ENCODE measurements around the gene BBLN.
"Not testable (repeated sequence)": the region's sequence is repeated elsewhere in the genome, so short reads cannot be mapped to it uniquely, and the experiment has no call there.

The BBLN gene

GRCh38 chr9:128124873-128125579 lies 35.0 kb upstream of the BBLN start:
- peak; percentile 44 for DNase-seq

GRCh38 chr9:128125580-128126354 lies 34.3 kb upstream of the BBLN start:
- DNase-seq = no peak

DNA sequence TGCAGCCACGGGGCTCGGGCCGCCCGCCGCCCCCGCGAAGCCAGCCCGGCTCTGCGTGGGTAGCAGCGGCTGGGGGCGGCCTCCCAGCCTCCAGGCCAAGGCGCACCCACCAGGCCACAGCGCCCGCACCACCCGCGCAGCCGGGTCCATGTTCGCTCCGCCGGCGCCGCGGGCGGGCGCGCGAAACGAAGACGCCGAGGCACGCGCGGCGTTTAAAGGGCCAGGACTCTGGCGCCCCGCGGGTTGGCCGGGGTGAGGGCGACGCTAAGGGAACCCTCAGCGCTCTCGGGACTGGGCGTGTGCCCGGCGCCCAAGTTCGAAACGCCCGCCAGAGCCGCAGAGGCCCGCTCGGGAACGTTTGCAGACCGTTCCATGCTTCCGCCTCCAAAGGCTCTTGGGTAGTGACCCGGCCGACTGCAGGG lies 32.5 kb upstream of the BBLN start, which contains the start of gene PTGES2:
PTGES2 (minus strand) TSS at position 162 of the 422 bp plus-strand sequence; CDS start at position 150, 12 bp downstream.
- DNase-seq = peak; percentile 81

DNA sequence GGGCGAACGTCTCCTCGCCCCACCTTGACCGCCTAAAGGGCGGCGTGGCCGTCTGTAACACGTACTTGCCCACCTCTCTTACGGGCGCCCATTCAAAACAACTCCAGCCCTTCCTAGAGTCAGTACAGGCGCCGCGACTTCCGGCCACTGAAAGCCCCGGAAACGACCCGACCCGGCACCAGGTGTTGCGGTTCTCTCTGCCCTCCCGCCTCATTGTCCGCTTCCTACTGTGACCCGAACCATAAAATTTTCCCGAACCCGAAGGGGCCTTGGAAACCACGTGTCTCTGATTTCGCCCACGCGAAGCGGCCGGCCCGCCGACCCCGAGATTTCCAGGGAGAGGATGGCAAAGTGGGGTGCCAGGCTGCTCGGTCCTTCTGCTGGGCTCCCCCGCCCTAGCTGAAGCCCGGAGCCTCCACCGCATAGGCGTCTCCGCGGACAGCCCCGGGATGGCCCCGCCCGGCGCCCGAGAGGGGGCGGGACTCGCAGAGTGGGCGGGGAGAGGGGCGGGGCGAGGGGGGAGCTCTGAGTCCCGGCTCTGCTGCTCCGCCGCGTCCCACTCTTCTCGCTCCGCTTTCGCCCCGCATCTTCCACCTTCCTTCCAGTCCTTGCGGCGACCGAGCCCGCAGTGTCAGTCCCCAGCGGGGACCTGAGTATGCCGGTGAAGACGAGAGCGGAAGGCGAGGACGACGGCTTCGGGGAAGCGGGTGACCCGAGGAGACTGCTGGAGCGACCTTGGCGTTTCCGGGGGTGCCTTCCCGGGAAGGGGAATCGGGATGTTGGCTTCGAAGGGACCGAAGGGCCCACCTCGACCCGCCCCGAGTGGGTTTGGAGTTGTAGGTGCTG lies 31.9 kb upstream of the BBLN start:
- peak; percentile 71 for DNase-seq

DNA sequence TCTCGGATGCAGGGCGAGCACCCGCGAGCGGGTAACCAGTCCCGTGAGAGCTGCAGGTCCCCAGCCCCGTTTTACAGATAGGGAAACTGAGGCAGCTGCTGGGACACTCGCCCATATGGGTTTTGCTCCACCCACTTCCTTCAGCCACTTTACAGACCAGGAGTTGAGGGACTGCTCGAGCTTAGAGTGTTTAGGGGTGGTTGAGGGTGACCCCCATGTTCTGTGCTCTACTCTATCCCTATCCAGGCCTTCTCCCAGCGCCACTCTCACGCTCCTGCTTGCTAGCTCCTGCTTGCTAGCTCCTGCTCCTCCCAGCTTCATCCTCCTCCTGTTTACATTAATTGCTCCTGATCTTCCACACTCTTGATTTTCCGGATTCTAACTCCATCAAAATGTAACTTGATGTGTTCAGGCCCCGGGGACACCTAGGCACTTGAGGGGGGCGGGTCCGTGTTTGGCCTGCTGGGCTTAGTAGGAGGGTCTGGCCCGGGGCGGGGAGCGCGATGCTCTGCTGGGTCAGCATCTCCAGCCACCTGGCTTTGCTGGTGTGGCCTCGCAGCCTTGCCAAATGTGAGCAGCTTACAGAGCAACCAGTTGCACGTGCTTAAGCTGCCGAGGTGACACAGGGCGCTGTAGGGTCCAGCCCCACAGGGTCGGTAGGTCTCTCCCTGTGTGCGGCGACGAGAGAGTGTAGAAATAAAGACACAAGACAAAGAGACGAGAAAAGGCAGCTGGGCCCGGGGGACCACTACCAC lies 31.1 kb upstream of the BBLN start:
- no peak for DNase-seq

DNA sequence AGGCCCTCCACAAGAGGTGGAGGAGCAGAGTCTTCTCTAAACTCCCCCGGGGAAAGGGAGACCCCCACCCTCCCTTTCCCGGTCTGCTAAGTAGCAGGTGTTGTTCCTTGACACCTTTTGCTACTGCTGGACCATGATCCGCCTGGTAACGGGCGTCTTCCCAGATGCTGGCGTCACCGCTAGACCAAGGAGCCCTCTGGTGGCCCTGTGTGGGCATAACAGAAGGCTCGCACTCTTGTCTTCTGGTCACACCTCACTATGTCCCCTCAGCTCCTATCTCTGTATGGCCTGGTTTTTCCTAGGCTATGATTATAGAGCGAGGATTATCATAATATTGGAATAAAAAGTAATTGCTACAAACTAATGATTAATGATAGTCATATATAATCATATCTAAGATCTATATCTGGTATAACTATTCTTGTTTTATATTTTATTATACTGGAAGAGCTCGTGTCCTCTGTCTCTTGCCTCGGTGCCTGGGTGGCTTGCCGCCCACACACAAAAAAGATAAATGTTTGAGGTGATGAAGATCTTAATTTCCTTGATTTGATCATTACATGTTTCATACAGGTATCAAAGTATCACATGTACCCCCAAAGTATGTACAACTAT lies 30.0 kb upstream of the BBLN start:
- not testable (repeated sequence) for DNase-seq

GRCh38 chr9:128130651-128131050 lies 29.4 kb upstream of the BBLN start:
- DNase-seq = not testable (repeated sequence)

DNA sequence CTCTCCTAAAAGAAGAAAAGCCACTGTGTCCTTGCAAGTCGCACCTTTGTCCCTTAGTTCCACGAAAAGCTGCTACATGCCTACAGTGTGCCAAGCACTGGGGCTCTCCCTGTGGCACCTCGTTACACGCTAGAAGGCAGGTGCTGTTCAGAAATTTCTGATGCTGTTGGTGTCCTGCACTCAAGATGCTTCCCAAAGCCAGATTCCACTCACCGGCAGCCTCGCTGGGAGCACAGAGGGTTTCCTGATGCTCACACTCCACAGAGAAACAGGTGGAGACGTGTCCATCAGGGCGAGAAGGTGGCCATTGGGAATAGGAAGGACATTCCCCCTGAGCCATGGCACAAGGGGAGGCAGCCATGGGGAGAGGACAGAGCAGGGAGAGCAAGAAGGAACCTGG lies 28.7 kb upstream of the BBLN start:
- not testable (repeated sequence) for DNase-seq

- not testable (repeated sequence) for DNase-seq
These were observed 27.9 kb upstream of the BBLN start for GRCh38 chr9:128132139-128132538.

DNA sequence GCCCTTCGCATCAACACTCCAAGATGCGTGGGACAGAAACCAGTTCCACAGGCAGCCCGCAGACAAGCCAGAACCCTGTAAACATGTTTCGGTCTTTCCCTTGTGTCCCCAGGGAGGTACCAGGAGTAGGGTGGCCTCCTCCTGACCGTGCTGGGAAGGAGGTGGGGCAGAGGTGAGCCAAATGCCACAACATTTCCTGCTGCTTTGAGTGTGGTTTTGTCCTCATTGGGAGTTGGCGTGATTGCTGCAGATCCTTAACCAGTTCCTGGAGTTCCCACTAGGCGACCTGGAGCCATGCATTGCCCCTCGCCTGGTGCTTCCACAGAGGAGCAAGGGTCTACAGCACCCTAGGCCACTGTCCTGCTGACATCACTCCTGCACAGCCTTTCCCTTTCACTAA lies 24.5 kb upstream of the BBLN start:
- DNase-seq = not testable (repeated sequence)

GRCh38 chr9:128136816-128137793 lies 23.0 kb upstream of the BBLN start:
- no peak for DNase-seq

GRCh38 chr9:128138001-128138400 lies 22.1 kb upstream of the BBLN start:
- no peak for DNase-seq

- no peak for DNase-seq
These were observed 20.4 kb upstream of the BBLN start for GRCh38 chr9:128139621-128140020.

- no peak for DNase-seq
These were observed 18.5 kb upstream of the BBLN start for GRCh38 chr9:128141604-128142003.

GRCh38 chr9:128142061-128142460 lies 18.0 kb upstream of the BBLN start:
- peak; percentile 30 for DNase-seq

DNA sequence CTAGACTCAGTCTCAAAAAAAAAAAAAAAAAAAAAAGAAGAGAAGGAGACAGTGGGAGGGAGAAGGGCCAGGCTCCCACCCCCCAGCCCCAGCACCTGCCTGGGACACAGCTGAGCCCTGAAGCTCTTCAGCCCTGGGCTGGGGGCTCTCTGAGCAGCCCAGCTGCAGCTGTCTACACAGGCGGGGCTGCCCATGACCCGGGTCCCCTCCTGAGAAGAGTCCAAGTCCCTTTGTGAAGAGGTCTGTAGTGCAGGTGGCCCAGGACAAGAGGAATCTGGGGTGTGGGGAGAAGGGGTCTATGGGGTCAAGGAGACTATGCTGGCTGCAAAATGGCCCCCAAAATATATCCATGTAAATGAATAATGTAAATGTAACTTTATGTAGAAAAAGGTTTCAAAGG lies 17.5 kb upstream of the BBLN start:
- DNase-seq = no peak

DNA sequence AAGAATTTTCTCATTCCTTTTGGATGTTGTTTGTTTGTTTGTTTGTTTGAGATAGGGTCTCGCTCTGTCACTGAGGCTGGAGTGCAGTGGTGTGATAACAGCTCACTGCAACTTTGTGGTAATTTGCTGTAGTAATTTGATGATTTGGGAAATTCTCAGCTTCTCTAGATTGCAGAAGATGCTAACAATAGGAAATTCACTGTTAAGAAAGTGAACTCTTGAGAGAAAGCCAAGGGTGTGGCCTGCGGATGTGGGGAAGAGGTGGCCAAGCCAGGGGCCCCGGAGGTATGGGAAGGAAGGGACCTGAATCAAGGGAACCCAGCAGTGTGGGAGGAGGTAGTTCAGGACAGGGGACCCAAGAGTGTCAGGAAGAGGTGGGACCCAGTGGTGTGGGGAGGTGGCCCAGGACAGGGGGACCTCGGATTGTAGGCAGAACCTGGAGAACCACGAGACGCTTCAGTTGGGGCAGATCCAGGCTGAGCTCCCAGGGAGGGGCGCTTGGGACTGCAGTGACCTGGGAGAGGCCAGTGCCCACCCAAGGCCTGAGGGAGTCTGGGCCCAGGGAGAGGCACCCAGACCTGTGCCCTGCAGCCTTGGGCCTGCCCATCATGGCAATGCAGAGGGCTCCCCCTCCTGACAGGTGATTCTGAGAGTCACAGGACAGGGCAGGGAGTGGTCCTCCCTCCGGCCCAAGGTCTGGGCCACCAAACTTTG lies 16.4 kb upstream of the BBLN start:
- no peak for DNase-seq

- no peak for DNase-seq
These were observed 15.6 kb upstream of the BBLN start for GRCh38 chr9:128144239-128145181.

DNA sequence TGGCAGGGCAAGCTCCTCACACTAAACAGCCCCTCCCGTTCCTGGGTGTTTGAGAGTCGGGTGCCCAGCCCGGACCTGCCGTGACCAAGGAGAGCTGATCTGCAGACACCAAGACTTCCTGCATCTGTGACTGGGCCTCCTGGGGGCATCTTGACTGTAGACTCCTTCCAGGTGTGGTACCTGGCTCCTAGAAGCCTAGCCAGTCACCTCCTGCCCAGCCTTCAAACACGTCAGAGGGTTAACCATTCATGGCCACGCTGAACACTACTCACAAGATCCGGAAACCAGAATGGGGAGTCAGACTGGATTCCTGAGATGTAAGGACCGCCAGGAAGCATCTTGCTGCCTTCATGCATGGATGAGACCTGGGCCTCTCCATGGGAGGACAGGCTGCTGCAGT lies 14.5 kb upstream of the BBLN start:
- no peak for DNase-seq

Data from GDM1 (cell line).